ENCODE results near the gene DNM3. TPM values are rescaled to one million over a fixed set of nuclear protein-coding genes. Genes with fewer than 3 reads are reported as not detected.

DNM3 gene
- total and polyA plus RNA-seq, 2 experiments from 2014 or later, result 5.2 to 12.2 TPM

DNA sequence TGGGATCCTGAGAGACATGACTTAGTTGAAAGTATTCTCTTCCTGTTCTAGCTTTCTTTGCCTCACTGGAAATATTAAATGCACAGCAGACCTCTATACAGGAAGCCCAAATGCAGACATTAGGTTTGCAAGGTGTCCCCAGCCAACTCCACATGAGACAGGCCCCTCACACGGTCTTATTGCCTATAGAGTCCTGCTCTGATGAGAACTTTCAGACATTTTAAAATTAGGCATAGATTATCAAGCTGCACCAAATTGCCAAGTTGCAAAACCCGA is 327.2 kb downstream of the DNM3 start:
- Mint-ChIP-seq H3K36me3 (ENCODE audit: low read depth) (no peaks in the 10 kb centered on the region), H3K4me1 (no peaks in the 10 kb centered on the region), H3K27ac (no peak overlapping the region), H3K27me3 (ENCODE audit: insufficient read depth, low read depth, poor library complexity) (no peaks in the 10 kb centered on the region), H3K9me3 (no peaks in the 10 kb centered on the region), H3K4me3 (no peak overlapping the region)
- TF ChIP-seq ZNF114 (CRISPR knock-in tag; IDR thresholded peaks at IDR 0.05), result no peak
- TF ChIP-seq JUNB (IDR thresholded peaks at IDR 0.05; ENCODE audit: unreplicated experiment), result no peak
- TF ChIP-seq NANOG (IDR thresholded peaks at IDR 0.05; ENCODE audit: borderline replicate concordance), result no peak
- no peak for TF ChIP-seq POLR2AphosphoS5 (IDR thresholded peaks at IDR 0.05; ENCODE audit: low read depth)
- TF ChIP-seq EZH2 (IDR thresholded peaks at IDR 0.05; ENCODE audit: low read depth, unreplicated experiment), result no peak
- TF ChIP-seq, protein P1, sequence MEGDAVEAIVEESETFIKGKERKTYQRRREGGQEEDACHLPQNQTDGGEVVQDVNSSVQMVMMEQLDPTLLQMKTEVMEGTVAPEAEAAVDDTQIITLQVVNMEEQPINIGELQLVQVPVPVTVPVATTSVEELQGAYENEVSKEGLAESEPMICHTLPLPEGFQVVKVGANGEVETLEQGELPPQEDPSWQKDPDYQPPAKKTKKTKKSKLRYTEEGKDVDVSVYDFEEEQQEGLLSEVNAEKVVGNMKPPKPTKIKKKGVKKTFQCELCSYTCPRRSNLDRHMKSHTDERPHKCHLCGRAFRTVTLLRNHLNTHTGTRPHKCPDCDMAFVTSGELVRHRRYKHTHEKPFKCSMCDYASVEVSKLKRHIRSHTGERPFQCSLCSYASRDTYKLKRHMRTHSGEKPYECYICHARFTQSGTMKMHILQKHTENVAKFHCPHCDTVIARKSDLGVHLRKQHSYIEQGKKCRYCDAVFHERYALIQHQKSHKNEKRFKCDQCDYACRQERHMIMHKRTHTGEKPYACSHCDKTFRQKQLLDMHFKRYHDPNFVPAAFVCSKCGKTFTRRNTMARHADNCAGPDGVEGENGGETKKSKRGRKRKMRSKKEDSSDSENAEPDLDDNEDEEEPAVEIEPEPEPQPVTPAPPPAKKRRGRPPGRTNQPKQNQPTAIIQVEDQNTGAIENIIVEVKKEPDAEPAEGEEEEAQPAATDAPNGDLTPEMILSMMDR (conservative IDR thresholded peaks at IDR 0.05; ENCODE audit: low read depth in 2 of 2), result no peak
- no peak for TF ChIP-seq ZNF331 (CRISPR knock-in tag; IDR thresholded peaks at IDR 0.05; ENCODE audit: low read depth)
- TF ChIP-seq, protein P2, sequence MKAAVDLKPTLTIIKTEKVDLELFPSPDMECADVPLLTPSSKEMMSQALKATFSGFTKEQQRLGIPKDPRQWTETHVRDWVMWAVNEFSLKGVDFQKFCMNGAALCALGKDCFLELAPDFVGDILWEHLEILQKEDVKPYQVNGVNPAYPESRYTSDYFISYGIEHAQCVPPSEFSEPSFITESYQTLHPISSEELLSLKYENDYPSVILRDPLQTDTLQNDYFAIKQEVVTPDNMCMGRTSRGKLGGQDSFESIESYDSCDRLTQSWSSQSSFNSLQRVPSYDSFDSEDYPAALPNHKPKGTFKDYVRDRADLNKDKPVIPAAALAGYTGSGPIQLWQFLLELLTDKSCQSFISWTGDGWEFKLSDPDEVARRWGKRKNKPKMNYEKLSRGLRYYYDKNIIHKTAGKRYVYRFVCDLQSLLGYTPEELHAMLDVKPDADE (IDR thresholded peaks at IDR 0.05), result no peak
- no peak for TF ChIP-seq CREB1 (CRISPR knock-in tag; IDR thresholded peaks at IDR 0.05; ENCODE audit: low read depth)
- H3K9me2 ChIP-seq (ENCODE audit: insufficient read depth), result no peaks in the 10 kb centered on the region
- no peak overlapping the region for H3K4me2 ChIP-seq
- H3K27me3 ChIP-seq (ENCODE audit: insufficient read depth), result no peaks in the 10 kb centered on the region
- DNase-seq (ENCODE audit: low spot score) (no peak), ATAC-seq (no peak)
- no peaks in the 10 kb centered on the region for H3K36me3 ChIP-seq (ENCODE audit: insufficient read depth)
- no peaks in the 10 kb centered on the region for H4K20me1 ChIP-seq (replicated peaks; ENCODE audit: insufficient read depth)
- no peak overlapping the region for H3K27ac ChIP-seq (ENCODE audit: low read depth)
- H2AFZ ChIP-seq, result no peak overlapping the region
- H3K4me1 ChIP-seq (ENCODE audit: insufficient read depth), result no peaks in the 10 kb centered on the region
- H3K79me2 ChIP-seq (replicated peaks; ENCODE audit: insufficient read depth), result no peaks in the 10 kb centered on the region
- H3K4me3 ChIP-seq, result no peak overlapping the region
- H3F3A ChIP-seq (replicated peaks; ENCODE audit: low read depth), result no peaks in the 10 kb centered on the region

DNA sequence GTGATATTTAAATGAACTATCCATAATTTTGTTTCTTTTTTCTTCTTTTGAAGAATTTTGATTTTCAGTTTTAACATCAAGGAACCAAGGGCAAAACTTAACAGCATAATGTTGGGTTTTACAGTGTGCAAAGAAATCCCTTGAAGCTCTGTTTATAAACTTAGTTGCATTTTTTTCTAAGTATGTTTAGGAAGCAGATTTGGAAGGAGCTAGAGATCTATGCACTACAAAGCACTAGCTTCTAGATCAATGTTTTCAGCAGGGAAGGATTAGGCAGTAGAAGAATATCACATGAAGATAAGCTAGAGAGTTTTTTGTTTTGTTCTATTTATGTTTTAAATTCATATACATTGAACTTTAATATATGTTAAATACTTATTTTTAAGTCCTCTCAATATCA is 328.5 kb downstream of the DNM3 start:
- H3K4me1 ChIP-seq (ENCODE audit: insufficient read depth), result no peaks in the 10 kb centered on the region
- H3K36me3 ChIP-seq (ENCODE audit: insufficient read depth), result no peaks in the 10 kb centered on the region
- H3K79me2 ChIP-seq (replicated peaks; ENCODE audit: insufficient read depth), result no peaks in the 10 kb centered on the region
- H3K27me3 Mint-ChIP-seq (ENCODE audit: insufficient read depth, low read depth, poor library complexity), result no peaks in the 10 kb centered on the region
- ATAC-seq, result no peak
- H3F3A ChIP-seq (replicated peaks; ENCODE audit: low read depth), result no peaks in the 10 kb centered on the region
- H4K20me1 ChIP-seq (replicated peaks; ENCODE audit: insufficient read depth), result no peaks in the 10 kb centered on the region
- no peak overlapping the region for H3K27ac Mint-ChIP-seq
- H3K27me3 ChIP-seq (ENCODE audit: insufficient read depth), result no peaks in the 10 kb centered on the region
- DNase-seq (ENCODE audit: low spot score), result no peak
- H3K4me3 Mint-ChIP-seq, result no peak overlapping the region
- no peak overlapping the region for H3K4me2 ChIP-seq
- H3K4me3 ChIP-seq, result no peak overlapping the region
- H2AFZ ChIP-seq, result no peak overlapping the region
- H3K9me3 Mint-ChIP-seq, result no peaks in the 10 kb centered on the region
- H3K27ac ChIP-seq (ENCODE audit: low read depth), result no peak overlapping the region
- H3K9me2 ChIP-seq (ENCODE audit: insufficient read depth), result no peaks in the 10 kb centered on the region
- H3K36me3 Mint-ChIP-seq (ENCODE audit: low read depth), result no peaks in the 10 kb centered on the region
- no peaks in the 10 kb centered on the region for H3K4me1 Mint-ChIP-seq
- TF ChIP-seq, protein P3, sequence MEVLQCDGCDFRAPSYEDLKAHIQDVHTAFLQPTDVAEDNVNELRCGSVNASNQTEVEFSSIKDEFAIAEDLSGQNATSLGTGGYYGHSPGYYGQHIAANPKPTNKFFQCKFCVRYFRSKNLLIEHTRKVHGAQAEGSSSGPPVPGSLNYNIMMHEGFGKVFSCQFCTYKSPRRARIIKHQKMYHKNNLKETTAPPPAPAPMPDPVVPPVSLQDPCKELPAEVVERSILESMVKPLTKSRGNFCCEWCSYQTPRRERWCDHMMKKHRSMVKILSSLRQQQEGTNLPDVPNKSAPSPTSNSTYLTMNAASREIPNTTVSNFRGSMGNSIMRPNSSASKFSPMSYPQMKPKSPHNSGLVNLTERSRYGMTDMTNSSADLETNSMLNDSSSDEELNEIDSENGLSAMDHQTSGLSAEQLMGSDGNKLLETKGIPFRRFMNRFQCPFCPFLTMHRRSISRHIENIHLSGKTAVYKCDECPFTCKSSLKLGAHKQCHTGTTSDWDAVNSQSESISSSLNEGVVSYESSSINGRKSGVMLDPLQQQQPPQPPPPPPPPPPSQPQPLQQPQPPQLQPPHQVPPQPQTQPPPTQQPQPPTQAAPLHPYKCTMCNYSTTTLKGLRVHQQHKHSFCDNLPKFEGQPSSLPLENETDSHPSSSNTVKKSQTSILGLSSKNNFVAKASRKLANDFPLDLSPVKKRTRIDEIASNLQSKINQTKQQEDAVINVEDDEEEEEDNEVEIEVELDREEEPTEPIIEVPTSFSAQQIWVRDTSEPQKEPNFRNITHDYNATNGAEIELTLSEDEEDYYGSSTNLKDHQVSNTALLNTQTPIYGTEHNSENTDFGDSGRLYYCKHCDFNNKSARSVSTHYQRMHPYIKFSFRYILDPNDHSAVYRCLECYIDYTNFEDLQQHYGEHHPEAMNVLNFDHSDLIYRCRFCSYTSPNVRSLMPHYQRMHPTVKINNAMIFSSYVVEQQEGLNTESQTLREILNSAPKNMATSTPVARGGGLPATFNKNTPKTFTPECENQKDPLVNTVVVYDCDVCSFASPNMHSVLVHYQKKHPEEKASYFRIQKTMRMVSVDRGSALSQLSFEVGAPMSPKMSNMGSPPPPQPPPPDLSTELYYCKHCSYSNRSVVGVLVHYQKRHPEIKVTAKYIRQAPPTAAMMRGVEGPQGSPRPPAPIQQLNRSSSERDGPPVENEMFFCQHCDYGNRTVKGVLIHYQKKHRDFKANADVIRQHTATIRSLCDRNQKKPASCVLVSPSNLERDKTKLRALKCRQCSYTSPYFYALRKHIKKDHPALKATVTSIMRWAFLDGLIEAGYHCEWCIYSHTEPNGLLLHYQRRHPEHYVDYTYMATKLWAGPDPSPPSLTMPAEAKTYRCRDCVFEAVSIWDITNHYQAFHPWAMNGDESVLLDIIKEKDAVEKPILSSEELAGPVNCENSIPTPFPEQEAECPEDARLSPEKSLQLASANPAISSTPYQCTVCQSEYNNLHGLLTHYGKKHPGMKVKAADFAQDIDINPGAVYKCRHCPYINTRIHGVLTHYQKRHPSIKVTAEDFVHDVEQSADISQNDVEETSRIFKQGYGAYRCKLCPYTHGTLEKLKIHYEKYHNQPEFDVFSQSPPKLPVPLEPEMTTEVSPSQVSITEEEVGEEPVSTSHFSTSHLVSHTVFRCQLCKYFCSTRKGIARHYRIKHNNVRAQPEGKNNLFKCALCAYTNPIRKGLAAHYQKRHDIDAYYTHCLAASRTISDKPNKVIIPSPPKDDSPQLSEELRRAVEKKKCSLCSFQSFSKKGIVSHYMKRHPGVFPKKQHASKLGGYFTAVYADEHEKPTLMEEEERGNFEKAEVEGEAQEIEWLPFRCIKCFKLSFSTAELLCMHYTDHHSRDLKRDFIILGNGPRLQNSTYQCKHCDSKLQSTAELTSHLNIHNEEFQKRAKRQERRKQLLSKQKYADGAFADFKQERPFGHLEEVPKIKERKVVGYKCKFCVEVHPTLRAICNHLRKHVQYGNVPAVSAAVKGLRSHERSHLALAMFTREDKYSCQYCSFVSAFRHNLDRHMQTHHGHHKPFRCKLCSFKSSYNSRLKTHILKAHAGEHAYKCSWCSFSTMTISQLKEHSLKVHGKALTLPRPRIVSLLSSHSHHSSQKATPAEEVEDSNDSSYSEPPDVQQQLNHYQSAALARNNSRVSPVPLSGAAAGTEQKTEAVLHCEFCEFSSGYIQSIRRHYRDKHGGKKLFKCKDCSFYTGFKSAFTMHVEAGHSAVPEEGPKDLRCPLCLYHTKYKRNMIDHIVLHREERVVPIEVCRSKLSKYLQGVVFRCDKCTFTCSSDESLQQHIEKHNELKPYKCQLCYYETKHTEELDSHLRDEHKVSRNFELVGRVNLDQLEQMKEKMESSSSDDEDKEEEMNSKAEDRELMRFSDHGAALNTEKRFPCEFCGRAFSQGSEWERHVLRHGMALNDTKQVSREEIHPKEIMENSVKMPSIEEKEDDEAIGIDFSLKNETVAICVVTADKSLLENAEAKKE (CRISPR knock-in tag; IDR thresholded peaks at IDR 0.05), result no peak
- TF ChIP-seq, protein P4, sequence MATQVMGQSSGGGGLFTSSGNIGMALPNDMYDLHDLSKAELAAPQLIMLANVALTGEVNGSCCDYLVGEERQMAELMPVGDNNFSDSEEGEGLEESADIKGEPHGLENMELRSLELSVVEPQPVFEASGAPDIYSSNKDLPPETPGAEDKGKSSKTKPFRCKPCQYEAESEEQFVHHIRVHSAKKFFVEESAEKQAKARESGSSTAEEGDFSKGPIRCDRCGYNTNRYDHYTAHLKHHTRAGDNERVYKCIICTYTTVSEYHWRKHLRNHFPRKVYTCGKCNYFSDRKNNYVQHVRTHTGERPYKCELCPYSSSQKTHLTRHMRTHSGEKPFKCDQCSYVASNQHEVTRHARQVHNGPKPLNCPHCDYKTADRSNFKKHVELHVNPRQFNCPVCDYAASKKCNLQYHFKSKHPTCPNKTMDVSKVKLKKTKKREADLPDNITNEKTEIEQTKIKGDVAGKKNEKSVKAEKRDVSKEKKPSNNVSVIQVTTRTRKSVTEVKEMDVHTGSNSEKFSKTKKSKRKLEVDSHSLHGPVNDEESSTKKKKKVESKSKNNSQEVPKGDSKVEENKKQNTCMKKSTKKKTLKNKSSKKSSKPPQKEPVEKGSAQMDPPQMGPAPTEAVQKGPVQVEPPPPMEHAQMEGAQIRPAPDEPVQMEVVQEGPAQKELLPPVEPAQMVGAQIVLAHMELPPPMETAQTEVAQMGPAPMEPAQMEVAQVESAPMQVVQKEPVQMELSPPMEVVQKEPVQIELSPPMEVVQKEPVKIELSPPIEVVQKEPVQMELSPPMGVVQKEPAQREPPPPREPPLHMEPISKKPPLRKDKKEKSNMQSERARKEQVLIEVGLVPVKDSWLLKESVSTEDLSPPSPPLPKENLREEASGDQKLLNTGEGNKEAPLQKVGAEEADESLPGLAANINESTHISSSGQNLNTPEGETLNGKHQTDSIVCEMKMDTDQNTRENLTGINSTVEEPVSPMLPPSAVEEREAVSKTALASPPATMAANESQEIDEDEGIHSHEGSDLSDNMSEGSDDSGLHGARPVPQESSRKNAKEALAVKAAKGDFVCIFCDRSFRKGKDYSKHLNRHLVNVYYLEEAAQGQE (IDR thresholded peaks at IDR 0.05; ENCODE audit: unreplicated experiment), result no peak
